Right lung (tissue), 5 donors: ENCODE results near the gene C19orf73. TPM values are rescaled to one million over a fixed set of nuclear protein-coding genes. Genes with fewer than 3 reads are reported as not detected.
"Not testable (repeated sequence)": the region's sequence is repeated elsewhere in the genome, so short reads cannot be mapped to it uniquely, and the experiment has no call there.

Source experiments
- DNase-seq, 2 donors: peaks; one replicate each; pipeline ENCODE4 v3.0.0-alpha.2; 2013
- polyA plus RNA-seq, 5 donors: library from polyadenylated mRNA; unstranded; fragments of 120-200 nt; gene quantifications; one replicate each; pipeline versions ENCODE4 v1.2.1 to v1.2.3, GENCODE V29; 2013; ENCODE audit warnings: inconsistent platforms in 1 of 5, low replicate concordance in 1 of 5; ENCODE audit not compliant: insufficient read length in 5 of 5, insufficient read depth in 1 of 5

The C19orf73 gene
- polyA plus RNA-seq, 5 donors = 0.24 to 0.39 (median 0.28) TPM; not detected in 2

- DNase-seq = no peak
These were observed 7.6 kb upstream of the C19orf73 start for GRCh38 chr19:49126575-49126974.

- no peak for DNase-seq
These were observed 6.2 kb upstream of the C19orf73 start for GRCh38 chr19:49125025-49125731.

GRCh38 chr19:49123285-49123684 is 4.3 kb upstream of the C19orf73 start:
- not testable (repeated sequence) for DNase-seq

GRCh38 chr19:49121841-49122240 is 2.9 kb upstream of the C19orf73 start:
- not testable (repeated sequence) for DNase-seq

GRCh38 chr19:49120868-49121267 is 1.9 kb upstream of the C19orf73 start:
- no peak for DNase-seq

GRCh38 chr19:49120325-49120683 is 1.4 kb upstream of the C19orf73 start:
- no peak for DNase-seq

- peak in 1 of 2 donors; percentile 57 for DNase-seq
These were observed 725 bp upstream of the C19orf73 start, which contains the start of gene PPFIA3 for GRCh38 chr19:49119411-49120324. PPFIA3 (plus strand) TSS chr19:49119544; CDS start chr19:49127874, 8,330 bp downstream.

GRCh38 chr19:49117677-49118564 is 1.0 kb downstream of the C19orf73 start:
- DNase-seq = no peak

- no peak for DNase-seq
These were observed 2.4 kb downstream of the C19orf73 start for GRCh38 chr19:49116544-49116943.

GRCh38 chr19:49114630-49115363 is 4.1 kb downstream of the C19orf73 start:
- peak; percentile 54 to 64 for DNase-seq

GRCh38 chr19:49113762-49114629 is 4.9 kb downstream of the C19orf73 start, which contains the start of gene LIN7B:
LIN7B (plus strand) TSS chr19:49114370; CDS start chr19:49114405, 35 bp downstream.
- DNase-seq = peak; percentile 57 to 71

- no peak for DNase-seq
These were observed 7.5 kb downstream of the C19orf73 start for GRCh38 chr19:49111218-49111998.

- no peak for DNase-seq
These were observed 8.4 kb downstream of the C19orf73 start for GRCh38 chr19:49110567-49110966.

- no peak for DNase-seq
These were observed 9.2 kb downstream of the C19orf73 start for GRCh38 chr19:49109569-49110233.

- no peak for DNase-seq
These were observed 9.9 kb downstream of the C19orf73 start for GRCh38 chr19:49109051-49109450.

GRCh38 chr19:49107625-49108459 is 11.1 kb downstream of the C19orf73 start:
- DNase-seq = no peak

GRCh38 chr19:49106648-49107135 is 12.3 kb downstream of the C19orf73 start:
- no peak for DNase-seq
